Activated T-cell treated with anti-CD3 and anti-CD28 coated beads for 4 hours (primary cell): ENCODE results near the gene LRRC2.
A peak's percentile ranks its signal among the peaks of the same experiment; 100 is the strongest.
"Not testable (repeated sequence)": the region's sequence is repeated elsewhere in the genome, so short reads cannot be mapped to it uniquely, and the experiment has no call there.

Experiments
- DNase-seq: peaks from one replicate; pipeline ENCODE4 v3.0.0-alpha.2; 2020

The LRRC2 gene, protein sequence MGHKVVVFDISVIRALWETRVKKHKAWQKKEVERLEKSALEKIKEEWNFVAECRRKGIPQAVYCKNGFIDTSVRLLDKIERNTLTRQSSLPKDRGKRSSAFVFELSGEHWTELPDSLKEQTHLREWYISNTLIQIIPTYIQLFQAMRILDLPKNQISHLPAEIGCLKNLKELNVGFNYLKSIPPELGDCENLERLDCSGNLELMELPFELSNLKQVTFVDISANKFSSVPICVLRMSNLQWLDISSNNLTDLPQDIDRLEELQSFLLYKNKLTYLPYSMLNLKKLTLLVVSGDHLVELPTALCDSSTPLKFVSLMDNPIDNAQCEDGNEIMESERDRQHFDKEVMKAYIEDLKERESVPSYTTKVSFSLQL

DNA sequence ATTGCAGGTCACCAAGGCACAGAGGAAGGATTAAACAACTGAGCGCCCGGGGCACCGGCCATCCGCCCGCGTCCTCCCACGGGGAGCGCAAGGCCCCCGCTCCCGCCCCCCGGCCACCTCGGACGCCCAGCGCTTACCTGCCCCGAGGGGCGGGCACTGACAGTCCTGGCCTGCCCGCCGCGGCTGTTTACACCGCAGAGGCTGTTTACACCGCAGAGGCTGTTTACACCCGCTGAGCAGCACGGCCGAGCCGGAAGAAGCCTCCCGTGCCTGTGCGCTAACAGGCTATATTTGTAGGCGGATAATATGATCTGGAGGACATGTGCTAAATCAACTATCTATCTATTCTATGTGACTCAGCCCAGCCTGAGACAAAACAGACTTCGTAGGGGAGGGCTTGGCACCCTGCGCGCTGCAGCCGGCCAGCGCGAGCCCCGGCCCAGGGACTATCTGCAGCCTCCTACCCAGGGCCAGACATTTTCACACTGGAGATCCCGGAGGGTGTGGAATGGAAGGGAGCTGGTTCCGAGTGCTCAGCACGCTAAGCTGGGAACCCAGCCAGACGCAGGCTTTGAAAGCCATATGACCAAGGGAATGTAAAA is at the start of gene LRRC2:
LRRC2 (minus strand) TSS at position 263 of the 602 bp plus-strand sequence. CDS start 14,711 bp downstream, outside the sequence.
- peak; percentile 8 for DNase-seq

DNA sequence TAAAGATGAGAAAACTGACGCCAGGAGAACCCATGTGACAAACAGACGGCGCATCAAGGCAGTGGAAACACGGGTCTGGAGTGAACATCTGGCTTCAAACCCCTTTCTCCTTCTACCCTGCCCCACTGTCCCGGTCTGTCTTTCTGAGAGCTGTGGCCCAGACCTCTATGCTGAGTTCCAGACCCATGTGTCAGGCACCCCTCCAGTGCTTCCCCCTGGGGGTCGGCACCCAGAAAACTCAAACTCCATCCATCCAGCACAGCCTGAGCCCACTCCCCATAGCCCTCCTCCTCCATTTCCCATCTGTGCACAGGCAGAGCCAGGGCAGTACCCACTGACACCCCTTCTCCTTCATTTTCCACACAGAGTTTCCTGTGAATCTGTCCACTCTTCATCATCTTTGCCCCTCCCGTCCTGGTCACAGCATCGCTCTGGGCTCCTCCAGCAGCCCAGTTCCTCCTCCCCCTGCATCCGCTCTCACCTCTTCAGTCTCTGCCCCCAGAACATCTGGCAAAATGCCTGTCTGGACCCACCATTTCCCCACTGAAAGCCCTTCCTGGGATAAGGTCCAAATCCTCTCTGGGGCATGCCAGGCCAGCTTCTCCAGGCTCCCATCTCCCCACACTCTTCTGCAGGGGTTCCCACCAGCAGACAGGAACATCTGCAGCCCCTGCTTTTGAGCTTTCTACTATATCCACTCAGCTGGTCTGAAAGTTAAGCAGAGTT is 49.1 kb upstream of the LRRC2 start:
- DNase-seq: no peak

DNA sequence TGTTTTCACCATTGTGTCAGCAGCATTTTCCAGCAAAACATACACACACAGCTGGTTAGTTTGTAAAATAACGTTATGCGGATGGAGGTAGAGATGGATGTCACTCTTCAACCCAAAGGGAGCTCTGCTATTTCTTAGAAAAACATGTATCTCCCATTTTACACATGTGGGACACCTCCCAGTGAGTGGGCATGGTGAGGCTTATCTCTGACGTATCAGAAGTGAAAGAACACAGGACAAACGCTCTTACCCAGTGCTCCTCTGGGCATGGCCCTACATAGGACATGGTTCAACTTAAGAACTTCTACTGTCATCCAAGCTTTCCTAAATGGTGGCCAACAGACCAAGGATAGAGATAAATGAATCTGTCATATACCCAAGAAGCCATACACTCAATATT is 48.3 kb upstream of the LRRC2 start:
- DNase-seq: no peak

DNA sequence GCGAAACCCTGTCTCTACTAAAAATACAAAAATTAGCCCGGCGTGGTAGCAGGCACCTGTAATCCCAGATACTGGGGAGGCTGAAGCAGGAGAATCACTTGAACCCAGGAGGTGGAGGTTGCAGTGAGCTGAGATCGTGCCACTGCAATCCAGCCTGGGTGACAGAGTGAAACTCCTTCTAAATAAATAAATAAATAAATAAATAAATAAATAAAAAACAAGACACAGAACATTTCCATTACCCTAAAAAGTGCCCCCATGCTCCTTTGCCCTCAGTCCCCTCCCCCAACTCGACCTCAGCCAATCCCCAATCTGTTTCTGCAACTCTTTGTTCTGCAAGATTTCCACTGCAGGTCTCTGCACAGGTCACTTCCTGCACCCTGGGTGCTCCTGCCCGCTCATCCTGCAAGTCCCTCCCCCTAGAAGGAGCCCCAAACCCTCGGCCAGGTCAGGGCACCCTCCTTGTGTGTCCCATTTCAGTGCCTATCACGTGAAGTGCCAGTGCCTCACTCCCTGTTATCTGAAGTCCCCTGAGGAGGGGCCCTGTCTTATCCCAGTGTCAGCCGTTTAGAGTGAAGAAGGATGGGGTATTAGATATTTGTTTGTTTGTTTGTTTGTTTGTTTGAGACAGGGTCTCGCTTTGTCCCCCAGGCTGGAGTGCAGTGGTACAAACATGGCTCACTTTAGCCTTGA is 47.4 kb upstream of the LRRC2 start:
- DNase-seq: no peak

DNA sequence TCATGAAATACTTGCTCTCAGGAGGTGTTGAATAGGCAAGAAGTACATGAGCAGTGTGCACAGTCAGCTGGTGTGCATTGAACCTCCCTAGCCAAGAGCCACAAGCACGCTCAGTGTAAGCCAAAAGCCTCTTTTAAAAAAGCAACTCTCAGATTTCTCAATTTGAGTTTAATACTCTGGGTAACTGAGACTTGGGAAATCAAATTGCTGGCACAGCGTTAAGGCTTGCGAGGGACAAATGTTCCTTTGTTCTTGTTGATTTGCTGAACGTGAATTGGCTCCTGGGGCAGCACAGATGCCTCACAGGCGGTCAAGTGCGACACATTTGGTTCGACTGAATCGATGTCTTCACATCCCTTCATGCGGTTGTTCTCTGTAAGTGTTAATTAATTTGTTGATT is 46.2 kb upstream of the LRRC2 start, which contains the start of gene FAM240A:
FAM240A (plus strand) TSS at position 202 of the 400 bp plus-strand sequence; CDS start at position 361, 159 bp downstream.
- no peak for DNase-seq

DNA sequence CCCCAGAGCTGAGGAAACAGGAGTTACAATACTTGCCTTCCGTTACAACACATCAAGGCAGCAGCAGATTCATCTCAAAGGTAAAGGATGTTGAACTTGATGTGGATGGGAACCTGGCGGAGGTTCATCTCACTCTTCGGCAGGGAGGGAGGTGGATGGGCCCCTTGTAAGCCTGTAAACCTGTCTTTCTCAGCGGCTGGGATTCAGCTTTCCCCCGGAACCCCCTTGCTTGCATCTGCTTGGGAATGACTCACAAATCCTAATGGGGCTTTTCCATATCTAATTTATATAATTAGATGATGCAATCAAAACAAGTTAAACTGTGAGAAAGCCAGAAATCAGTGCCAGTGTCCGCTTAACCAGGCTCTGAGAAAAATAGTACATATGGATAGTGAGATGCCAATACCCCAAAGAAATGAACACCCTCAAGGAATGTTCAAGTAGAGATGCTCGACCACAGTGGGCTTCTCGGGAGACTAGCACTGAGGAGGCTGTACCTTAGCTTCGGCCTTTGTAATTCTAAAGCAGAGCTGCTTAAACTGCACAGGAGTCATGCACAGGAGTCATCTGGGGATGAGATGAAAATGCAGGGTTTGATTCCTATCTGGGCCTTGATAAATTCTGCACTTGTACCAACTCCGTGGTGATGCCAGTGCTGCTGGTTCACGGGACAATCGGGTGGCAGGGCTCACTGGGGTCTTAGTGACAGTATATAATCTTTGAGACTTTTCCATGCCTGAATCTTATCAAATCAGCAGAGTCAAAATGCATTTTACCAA is 44.0 kb upstream of the LRRC2 start:
- no peak for DNase-seq

DNA sequence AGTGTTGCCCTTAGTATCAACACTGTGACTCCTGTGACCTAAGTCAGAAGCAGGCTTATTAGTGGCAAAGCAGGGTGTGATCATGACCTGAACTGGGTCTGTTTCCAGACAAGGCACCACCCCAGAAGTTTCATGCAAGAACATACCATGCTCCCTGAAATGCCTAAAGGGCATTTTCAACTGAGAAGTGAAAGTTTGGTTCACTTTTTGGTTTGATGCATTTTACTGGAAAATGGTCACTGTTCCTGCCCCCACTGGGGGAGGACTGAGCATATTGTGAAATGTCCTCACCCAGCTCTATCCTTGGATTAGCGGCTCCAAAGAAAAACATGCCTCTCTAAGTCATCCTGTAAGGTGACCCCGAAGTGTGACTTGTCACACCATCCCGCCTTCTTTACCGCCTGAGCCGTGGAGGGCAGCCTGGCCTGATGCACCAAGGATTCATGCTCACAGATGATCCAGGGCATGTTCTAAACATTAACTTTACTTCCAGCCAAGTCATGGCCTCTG is 43.2 kb upstream of the LRRC2 start:
- no peak for DNase-seq

DNA sequence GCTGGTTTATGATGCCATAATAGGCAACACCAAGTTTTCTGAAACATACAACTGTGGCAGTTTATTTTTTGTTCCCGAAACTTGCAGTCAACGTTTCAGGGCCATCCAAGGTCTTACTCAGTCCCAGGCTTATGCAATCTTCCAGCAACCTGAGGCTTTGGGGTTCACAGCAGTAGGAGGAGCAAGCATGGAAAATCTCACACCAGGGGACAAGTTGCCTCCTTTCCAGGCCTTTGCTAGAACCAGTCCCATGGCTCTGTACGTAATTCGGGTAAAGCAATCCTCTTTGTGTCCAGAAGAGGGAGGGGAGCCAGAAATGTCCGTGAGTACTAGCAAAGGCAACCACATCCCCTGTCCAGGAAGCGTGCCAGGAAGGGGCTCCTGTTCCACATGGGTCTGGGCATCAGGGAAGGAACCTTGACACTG is 41.5 kb upstream of the LRRC2 start:
- DNase-seq: no peak

DNA sequence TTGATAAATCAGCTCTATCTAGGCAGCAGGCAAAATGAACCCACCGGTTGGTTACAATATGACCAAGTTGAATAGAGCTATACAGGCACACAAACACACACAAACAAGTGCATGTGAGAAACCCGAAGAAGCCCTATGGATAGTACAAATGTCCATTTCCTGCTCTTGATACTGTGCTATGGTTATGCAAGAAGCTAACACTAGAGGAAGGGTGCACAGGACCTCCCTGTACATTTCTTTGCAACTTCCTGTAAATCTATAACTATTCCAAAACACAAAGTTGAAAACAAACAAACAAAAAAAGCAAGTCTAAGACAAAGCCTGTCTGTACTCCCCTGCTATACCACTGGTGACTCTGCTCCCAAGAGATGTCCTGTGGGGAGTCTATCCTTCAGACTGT is 38.0 kb upstream of the LRRC2 start:
- no peak for DNase-seq

DNA sequence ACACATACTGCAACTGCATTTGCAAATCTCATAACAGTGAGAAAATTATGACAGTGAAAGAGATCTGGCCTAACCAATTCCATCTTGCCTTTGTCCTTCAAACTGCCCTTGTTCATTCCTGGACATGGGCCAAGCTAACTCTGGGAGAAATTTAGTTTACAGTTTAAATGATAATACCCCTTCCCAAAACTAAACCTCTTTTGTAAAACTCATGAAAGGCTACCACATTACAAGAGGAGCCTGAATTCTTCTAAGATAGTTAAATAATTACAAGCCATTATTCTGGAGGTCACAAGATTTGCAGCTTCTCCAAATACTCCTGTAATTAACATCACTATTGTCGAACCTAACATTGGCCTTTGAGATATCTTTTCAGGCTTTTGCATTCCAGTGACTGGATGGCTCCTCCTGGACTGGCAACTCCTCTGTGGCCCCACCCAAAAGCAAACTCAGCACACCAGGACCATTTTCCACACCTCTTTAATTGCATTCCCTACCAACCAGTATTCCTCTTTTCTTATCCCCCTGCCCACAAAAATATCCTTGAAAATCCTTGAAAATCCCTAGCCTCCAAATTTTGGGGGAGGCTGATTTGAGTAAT is 37.4 kb upstream of the LRRC2 start:
- DNase-seq: no peak

DNA sequence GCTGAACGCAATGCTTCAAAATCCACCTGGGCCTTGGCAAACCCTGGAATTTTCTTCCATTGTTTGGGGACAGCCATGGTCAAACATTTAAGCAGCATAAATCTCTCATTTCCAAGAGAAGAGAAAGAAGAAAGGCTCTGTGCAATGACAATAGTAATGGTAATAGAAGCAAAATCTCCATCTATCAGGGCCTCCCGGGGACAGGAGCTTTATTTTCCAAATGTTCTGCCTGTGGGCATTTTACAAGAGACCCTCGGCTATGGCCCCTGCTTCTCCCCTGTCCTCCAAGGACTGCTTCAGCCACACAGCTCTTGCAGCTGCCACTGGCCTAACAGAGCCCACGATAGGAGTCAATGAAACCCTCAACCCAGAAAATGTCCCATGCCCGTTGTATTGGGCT is 33.5 kb upstream of the LRRC2 start:
- no peak for DNase-seq

DNA sequence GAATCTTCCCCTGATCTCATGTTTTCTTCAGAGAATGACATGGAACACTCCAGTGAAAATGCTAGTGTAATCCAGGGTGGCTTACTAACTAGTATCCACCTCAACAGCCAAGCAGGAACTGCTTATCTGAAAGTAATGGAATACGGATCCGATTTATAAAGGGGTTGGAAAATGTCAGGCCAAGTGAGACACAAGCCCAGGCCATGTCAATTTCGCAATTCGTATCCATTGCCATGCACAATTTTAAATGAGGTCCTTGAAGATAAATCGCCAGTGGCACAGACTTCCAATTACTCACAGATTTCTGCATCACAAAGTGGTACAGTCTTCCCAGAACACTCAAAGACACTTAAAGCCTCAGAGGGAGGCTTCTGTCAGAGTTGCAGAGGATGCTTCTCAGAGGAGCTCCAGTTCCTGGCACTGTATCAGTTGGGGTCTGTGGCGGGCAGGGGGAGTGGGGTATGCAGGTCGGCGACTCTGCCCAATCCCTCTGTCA is 29.8 kb upstream of the LRRC2 start:
- DNase-seq: no peak

DNA sequence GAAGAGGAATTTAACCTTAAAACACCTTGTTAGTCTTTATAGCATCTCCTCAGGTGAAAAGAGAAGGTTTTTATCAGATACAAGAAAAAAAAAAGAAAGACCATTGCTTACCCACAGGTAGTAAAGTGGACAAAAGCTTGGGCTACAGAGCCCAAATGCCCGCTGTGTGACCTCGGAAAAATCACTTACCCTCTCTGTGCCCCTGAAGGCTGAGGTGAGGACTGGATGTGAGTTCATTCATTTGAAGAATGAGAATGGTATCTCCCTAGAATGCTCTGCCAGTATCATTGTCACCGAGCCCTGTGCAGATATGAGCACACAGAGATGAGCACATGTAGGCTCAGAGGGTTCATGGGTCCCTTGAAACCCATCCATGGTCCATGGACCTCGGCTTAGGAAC is 28.6 kb upstream of the LRRC2 start:
- no peak for DNase-seq

DNA sequence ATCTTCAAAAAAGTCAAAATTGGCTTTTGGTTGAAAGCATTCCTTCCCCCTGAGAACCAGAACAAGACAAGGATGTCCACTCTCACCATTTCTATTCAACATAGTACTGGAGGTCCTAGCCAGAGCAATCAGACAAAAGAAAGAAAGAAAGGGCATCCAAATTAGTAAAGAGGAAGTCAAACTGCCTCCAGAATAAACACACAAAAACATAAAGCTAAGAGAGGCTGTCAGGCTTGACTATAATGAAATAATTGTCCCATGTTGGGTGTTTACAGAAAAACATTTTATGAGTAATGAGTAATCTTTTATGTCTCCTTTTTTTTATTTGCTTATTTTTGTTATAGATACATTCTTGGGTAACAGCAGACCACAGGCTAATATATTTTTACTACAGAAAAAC is 27.9 kb upstream of the LRRC2 start:
- no peak for DNase-seq

DNA sequence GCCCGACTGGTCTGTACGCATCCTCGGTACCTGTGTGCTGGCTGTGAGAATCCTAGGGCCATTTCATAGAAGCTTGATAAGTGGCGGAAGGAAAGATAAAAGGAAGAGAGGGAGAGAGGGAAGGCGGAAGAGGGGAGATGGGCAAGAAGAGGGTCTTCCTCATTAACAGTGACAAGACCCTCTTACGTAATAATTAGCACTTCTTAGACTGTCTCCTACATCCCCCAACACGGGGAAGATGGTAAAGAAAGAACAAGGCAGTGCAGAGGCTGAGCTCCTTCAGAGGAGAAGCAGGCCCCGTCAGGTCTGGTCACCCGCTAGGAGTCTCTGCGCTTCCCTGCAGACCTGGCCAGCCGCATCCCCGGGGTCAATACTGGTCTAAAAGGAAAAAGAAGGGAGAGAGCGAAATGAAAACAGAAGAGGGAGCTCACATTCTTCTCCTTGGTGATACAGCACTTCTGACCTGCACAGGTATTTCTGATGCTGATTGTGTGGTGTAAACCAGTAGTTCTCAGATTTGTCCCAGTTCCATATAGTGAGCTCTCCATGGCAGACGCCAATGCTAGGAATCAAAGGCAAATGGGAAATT is 27.3 kb upstream of the LRRC2 start:
- DNase-seq: no peak

DNA sequence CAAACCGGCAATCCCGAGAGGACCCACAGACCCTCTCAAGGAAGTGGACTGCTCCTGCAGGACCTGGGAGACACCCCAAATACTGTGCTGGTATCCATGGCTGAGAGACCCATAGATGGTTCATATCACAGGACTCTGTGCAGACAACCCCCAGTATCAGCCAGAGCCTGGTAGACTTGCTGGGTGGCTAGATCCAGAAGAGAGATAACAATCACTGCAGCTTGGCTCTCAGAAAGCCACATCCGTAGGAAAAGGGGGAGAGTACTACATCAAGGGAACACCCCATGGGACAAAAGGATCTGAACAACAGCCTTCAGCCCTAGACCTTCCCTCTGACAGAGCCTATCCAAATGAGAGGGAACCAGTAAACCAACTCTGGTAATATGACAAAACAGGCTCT is 21.2 kb upstream of the LRRC2 start:
- not testable (repeated sequence) for DNase-seq

DNA sequence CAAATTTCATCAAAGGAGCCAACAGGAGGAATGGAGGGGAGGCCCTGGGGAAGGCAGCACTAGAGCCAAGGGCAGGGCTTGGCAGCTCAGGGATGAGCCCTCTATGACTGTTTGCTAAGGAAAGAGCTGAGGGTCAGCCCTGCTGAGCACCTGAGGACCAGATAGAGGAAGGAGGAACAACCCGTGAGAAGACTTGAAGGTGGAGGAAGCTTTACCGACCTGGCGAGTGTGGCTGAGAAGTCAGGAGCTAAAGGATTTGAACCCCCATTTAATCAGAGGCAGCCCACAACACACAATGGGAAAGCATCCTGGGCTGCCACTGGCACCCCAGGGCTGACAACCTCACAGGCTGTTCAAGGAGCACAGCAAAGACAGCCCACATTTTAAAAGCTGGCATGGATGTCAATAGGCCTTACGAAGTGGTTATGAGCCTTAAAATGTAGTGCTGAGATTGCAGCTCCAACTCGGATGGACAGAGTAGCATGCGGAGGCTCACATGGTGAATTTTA is 20.7 kb upstream of the LRRC2 start:
- no peak for DNase-seq

DNA sequence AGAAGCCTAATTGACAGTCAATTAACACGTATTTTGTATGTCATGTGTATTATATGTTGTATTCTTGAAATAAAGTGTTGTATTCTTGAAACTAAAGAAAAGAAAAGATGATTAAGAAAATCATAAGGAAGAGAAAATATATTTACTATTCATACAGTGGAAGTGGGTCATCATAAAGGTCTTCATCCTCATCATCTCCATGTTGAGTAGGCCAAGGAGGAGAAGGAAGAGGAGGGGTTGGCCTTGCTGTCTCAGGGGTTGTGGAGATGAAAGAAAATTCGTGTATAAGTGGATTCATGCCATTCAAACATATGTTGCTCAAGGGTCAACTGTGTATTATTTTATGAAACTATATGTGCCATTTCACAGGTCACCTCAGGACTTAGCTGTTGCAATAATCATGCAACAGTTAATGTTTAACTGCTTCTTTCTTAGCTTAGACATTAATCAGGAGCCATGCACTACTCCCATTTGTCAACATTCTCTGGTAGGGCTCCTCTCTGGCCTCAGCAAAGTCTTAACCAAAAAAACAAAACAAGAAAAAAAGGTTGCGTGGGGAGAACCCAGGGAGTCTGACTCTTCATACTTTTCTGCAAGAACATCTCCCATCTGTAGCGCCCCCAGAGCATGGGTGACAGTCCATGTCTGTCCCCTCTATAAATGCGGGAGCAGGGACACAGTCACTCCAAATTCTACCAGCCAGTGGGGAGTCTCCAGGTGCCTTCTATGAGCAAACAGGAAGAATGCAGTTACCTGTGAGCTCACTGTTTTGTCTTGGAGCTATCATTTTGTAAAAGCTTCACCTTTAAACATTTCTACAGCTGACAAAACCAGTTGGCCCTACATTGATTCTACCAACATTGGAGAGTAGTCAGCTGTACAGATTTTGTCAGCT is 19.9 kb upstream of the LRRC2 start:
- no peak for DNase-seq

DNA sequence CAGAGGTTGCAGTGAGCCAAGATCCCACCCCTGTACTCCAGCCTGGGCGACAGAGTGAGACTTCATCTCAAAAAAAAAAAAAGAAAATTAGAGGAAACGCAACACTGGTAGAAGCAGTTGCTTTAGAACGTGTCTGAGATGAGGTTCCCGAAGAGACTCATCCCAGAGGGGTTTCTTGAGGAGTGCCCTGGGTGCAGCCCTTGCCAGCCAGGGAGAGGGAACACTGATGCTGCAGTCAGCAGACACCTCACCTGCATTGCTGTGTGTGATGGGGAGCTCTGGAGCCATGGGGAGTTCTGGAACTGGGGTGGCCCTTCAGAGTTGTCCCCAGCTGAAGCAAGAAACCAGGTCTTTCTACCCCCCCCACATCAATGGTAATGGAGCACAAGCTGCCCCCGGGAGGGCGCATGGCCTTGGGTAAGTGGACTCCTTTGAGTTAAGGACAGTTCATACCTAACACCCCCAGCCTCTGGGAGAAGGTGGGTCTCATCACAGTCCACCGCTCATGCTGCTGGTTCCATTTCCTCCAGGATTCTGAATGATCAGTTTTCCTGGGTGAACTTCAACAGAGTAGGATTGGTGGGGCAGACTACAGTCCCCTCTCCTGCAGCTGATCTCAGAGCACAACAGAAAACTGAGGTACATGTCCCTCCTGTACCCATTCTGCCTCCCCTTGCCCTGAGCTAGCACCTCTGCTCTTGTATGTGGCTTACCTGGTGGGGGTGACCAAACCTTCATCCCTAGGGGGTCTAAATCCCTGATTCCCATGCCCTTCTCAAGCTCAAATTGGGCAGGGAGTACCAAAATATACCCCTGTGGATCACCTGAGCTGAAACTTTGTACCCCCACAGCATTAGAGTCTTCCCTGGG is 18.7 kb upstream of the LRRC2 start:
- DNase-seq: no peak
